ENCODE measurements around the gene CPNE5. TPM values are rescaled to one million over a fixed set of nuclear protein-coding genes. Genes with fewer than 3 reads are reported as not detected.

Gene CPNE5
- total RNA-seq, 2 experiments from 2014 or later: 0.69 to 1.2 TPM

DNA sequence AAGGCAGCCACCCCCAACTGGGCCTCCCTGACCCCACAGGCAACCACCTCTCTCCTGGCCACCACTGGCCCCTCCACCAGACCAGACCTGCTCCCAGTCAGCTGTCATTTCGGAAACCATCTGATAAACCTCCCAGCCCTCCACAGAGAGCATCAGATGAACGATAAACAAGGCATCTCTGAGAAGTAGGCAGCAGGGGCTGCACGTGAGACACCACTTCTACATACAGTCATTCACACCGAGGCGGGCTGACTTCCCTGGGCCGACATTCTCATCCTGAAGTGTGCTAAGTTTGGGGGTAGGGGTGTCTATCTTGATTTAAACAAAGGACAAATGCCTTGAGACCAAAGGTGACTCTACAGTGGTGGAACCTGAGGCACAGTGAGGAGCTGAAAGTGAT is 13.8 kb downstream of the CPNE5 start:
- Mint-ChIP-seq H3K27me3 (peaks cover 3% of the 10 kb centered on the region), H3K27ac (no peak overlapping the region), H3K4me1 (ENCODE audit: low read depth) (peaks cover 4% of the 10 kb centered on the region), H3K4me3 (no peak overlapping the region), H3K9me3 (no peaks in the 10 kb centered on the region), H3K36me3 (ENCODE audit: low read depth) (no peaks in the 10 kb centered on the region)
- intact Hi-C loops (cut with micrococcal nuclease): no loop called here
- TF ChIP-seq, protein P1, sequence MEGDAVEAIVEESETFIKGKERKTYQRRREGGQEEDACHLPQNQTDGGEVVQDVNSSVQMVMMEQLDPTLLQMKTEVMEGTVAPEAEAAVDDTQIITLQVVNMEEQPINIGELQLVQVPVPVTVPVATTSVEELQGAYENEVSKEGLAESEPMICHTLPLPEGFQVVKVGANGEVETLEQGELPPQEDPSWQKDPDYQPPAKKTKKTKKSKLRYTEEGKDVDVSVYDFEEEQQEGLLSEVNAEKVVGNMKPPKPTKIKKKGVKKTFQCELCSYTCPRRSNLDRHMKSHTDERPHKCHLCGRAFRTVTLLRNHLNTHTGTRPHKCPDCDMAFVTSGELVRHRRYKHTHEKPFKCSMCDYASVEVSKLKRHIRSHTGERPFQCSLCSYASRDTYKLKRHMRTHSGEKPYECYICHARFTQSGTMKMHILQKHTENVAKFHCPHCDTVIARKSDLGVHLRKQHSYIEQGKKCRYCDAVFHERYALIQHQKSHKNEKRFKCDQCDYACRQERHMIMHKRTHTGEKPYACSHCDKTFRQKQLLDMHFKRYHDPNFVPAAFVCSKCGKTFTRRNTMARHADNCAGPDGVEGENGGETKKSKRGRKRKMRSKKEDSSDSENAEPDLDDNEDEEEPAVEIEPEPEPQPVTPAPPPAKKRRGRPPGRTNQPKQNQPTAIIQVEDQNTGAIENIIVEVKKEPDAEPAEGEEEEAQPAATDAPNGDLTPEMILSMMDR (IDR thresholded peaks at IDR 0.05): no peak
- ChIA-PET POLR2A (interaction anchor here (1.5 kb wide), 1 partner anchor 11 kb away, joined by 4 read pairs; no protein-coding TSS in a partner anchor), CTCF (interaction anchor here (2.0 kb wide), 1 partner anchor 11 kb away, joined by 4 read pairs; no protein-coding TSS in a partner anchor)
- ATAC-seq: no peak
- DNase-seq: no peak

DNA sequence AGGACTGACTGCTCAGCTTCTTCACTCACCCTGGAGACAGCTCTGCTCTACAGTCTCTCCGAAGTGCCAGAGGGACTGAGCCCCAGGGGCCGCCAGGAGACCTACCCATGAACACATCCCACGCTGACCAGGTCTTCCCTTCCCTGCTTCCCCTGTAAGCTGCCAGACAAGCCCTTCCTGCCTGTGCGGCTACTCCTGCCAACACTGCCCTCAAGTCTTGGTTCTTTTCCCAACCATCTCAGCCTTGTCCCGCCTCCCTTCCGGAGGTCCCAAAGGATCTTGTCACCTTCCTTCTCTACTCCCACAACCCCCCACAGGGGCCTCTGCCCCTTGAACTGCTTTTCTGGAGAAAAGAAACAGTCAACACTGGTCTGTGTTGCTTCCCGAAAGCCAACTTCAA is 15.0 kb downstream of the CPNE5 start:
- ChIA-PET CTCF (interaction anchor here (2.0 kb wide), 1 partner anchor 12 kb away, joined by 4 read pairs; no protein-coding TSS in a partner anchor), POLR2A (no interaction called here)
- no peak overlapping the region for H3K4me3 Mint-ChIP-seq
- H3K36me3 Mint-ChIP-seq (ENCODE audit: low read depth): no peaks in the 10 kb centered on the region
- no peak for ATAC-seq
- intact Hi-C loops (cut with micrococcal nuclease): no loop called here
- H3K27me3 Mint-ChIP-seq: peaks cover 3% of the 10 kb centered on the region
- no peak overlapping the region for H3K27ac Mint-ChIP-seq
- H3K4me1 Mint-ChIP-seq (ENCODE audit: low read depth): peaks cover 4% of the 10 kb centered on the region
- H3K9me3 Mint-ChIP-seq: no peaks in the 10 kb centered on the region
- TF ChIP-seq, protein P1 (IDR thresholded peaks at IDR 0.05): no peak
- DNase-seq: no peak

DNA sequence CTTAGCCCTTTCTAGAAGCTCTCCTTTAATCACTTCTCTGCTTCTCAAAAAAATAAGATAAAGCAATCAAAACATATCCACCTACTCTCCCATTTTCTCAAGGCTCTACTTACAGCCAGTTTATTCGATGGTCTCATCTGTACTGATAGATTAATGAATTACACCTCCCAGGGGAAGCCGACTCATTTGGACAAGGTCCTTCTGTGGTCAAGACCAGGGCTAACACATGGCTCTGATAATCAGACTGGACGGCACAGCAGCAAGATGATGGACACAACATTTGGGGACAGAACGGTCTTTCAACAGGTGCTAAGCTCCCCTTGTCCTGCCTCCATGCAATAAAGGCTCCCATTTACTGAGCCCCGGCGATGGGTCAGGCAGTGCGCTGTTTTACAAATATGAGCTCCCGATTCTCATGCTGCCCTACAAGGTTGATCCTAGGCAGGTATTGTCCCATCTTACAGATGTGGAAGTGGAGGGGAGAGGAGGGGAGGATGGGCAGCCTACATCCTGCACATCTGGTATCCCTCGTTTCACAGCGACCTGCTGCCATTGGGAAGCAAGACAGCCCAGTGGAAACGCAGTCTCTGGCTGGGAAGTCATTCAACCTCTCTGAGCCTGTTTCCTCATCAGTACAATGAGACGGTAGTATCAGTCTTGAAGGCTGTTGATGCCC is 15.7 kb downstream of the CPNE5 start:
- no peak overlapping the region for H3K27ac Mint-ChIP-seq
- H3K4me3 Mint-ChIP-seq: no peak overlapping the region
- ChIA-PET CTCF (no interaction called here), POLR2A (no interaction called here)
- H3K4me1 Mint-ChIP-seq (ENCODE audit: low read depth): peaks cover 4% of the 10 kb centered on the region
- H3K27me3 Mint-ChIP-seq: peaks cover 3% of the 10 kb centered on the region
- intact Hi-C loops (cut with micrococcal nuclease): no loop called here
- TF ChIP-seq, protein P1 (IDR thresholded peaks at IDR 0.05): no peak
- ATAC-seq (no peak), DNase-seq (no peak)
- H3K9me3 Mint-ChIP-seq: no peaks in the 10 kb centered on the region
- no peaks in the 10 kb centered on the region for H3K36me3 Mint-ChIP-seq (ENCODE audit: low read depth)

DNA sequence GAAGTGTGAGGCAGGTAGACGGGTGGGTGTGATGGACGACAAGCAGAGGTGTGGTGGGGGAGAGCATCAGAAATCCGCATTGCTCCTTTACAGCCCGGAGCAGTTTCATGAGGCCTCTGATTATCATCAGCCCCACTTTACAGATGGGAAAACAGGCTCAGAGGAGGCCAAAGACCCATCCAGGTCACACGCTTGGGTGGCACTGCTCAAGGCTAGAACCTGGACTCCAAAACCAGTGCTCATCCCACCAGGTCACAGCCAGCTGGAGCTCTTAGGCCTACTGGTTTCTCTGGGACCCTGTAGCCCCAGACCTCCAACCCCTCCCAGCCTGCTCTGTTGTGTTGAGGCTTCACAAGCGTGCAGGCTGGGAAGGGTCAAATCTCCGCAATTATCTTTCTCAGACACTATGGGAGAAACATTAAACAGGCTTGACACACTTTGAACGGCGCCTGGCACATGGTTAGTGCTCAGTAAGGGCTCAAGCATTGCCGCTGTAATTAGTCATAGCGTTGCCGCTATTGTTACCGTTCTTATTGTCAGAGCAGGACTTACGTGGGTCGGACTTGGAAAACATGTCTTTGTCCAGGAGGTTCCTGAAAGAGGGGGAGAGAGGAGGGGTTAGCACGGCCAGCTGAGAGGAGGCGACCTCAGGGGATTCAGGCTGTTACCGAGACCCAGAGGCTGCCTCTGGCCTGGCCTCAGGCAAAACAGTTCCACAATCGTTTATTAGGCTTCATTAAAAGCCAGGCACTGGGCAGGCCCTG is 16.6 kb downstream of the CPNE5 start:
- Mint-ChIP-seq H3K4me3 (no peak overlapping the region), H3K36me3 (ENCODE audit: low read depth) (no peaks in the 10 kb centered on the region), H3K9me3 (no peaks in the 10 kb centered on the region), H3K27ac (no peak overlapping the region), H3K27me3 (peaks cover 3% of the 10 kb centered on the region), H3K4me1 (ENCODE audit: low read depth) (peaks cover 4% of the 10 kb centered on the region)
- CTCF ChIA-PET: no interaction called here
- ATAC-seq: no peak
- intact Hi-C loops (cut with micrococcal nuclease): no loop called here
- POLR2A ChIA-PET: no interaction called here
- TF ChIP-seq, protein P1 (IDR thresholded peaks at IDR 0.05): no peak
- DNase-seq: no peak
